HepG2 (cell line): ENCODE results near the gene FGF21. TPM values are rescaled to one million over a fixed set of nuclear protein-coding genes. Genes with fewer than 3 reads are reported as not detected.

ENCODE experiments used
- AKAP8 ChIP-seq: sonication (generic); formaldehyde crosslinking; IDR thresholded peaks from 2 replicates; pipeline ENCODE4 v1.5.1; 2020; ENCODE audit warnings: mild to moderate bottlenecking, missing genetic modification reagents
- ETV5 ChIP-seq: IDR thresholded peaks from 2 replicates; pipeline ENCODE4 v1.6.1; 2018; ENCODE audit warnings: missing biosample characterization, missing genetic modification reagents, inconsistent platforms, borderline replicate concordance
- FLYWCH1 ChIP-seq: sonication (generic); formaldehyde crosslinking; IDR thresholded peaks from 2 replicates; pipeline ENCODE4 v1.8.1; 2023; ENCODE audit warnings: mild to moderate bottlenecking, missing genetic modification reagents
- HCFC1 ChIP-seq: fragments of 150-350 bp; IDR thresholded peaks from 2 replicates; pipeline ENCODE4 v1.6.1; 2014; ENCODE audit warnings: low read depth, low read length
- HOXA3 ChIP-seq: sonication (generic); formaldehyde crosslinking; IDR thresholded peaks from 2 replicates; pipeline ENCODE4 v1.5.0; 2020; ENCODE audit warnings: missing genetic modification reagents
- IRX3 ChIP-seq: sonication (generic); formaldehyde crosslinking; IDR thresholded peaks from 2 replicates; pipeline ENCODE4 v1.8.1; 2023; ENCODE audit warnings: mild to moderate bottlenecking, low read depth, missing genetic modification reagents, borderline replicate concordance
- JDP2 ChIP-seq: sonication (generic); formaldehyde crosslinking; IDR thresholded peaks from 2 replicates; pipeline ENCODE4 v1.8.1; 2022; ENCODE audit warnings: missing genetic modification reagents, borderline replicate concordance
- NKX3-1 ChIP-seq: sonication (generic); formaldehyde crosslinking; IDR thresholded peaks from 2 replicates; pipeline ENCODE4 v1.5.0; 2020; ENCODE audit warnings: missing genetic modification reagents
- NPAS2 ChIP-seq: sonication (generic); formaldehyde crosslinking; IDR thresholded peaks from 2 replicates; pipeline ENCODE4 v1.8.0; 2022; ENCODE audit warnings: mild to moderate bottlenecking, missing genetic modification reagents, borderline replicate concordance
- PHF5A ChIP-seq: IDR thresholded peaks from one replicate; pipeline ENCODE4 v1.6.1; 2018; ENCODE audit warnings: low read depth, missing genetic modification reagents; ENCODE audit not compliant: unreplicated experiment
- SALL2 ChIP-seq: sonication (generic); formaldehyde crosslinking; IDR thresholded peaks from 2 replicates; pipeline ENCODE4 v1.8.1; 2023; ENCODE audit warnings: mild to moderate bottlenecking, missing genetic modification reagents, inconsistent platforms
- polyA plus RNA-seq, 8 experiments: library from polyadenylated mRNA; depleted of rRNA in 3 of 8; stranded (reverse) in 7 of 8; unstranded in 1 of 8; fragments of >200 nt; fragmentation: Illumina TruSeq in 4 of 8; extraction: Trizol in 4 of 8; gene quantifications; 2 replicates each; pipeline versions ENCODE4 v1.2.1 to v1.2.3, GENCODE V29; 2011 to 2016; ENCODE audit warnings: low read depth in 4 of 8, missing spikeins in 1 of 8, mixed read lengths in 1 of 8; ENCODE audit not compliant: insufficient read depth in 1 of 8
- total RNA-seq, 5 experiments: library from RNA; depleted of rRNA; stranded (reverse); fragments of >200 nt; fragmentation: Illumina TruSeq; extraction: Trizol; gene quantifications; 2 replicates each; pipeline ENCODE4 v1.2.3, GENCODE V29; 2016; ENCODE audit warnings: low read depth in 1 of 5
- TF ChIP-seq, protein P1 (sequence below): sonication (generic); formaldehyde crosslinking; IDR thresholded peaks from 2 replicates; pipeline ENCODE4 v1.4.0; 2020; ENCODE audit warnings: missing genetic modification reagents, mild to moderate bottlenecking, borderline replicate concordance
- TF ChIP-seq, protein P2 (sequence below): sonication (generic); formaldehyde crosslinking; IDR thresholded peaks from 2 replicates; pipeline ENCODE4 v1.8.0; 2022; ENCODE audit warnings: missing genetic modification reagents, mild to moderate bottlenecking, borderline replicate concordance
- TF ChIP-seq, protein P3 (sequence below): sonication (generic); formaldehyde crosslinking; IDR thresholded peaks from 2 replicates; pipeline ENCODE4 v1.4.0; 2020; ENCODE audit warnings: mild to moderate bottlenecking, missing genetic modification reagents
- TF ChIP-seq, protein P4 (sequence below): sonication (generic); formaldehyde crosslinking; IDR thresholded peaks from 2 replicates; pipeline ENCODE4 v1.4.0; 2020; ENCODE audit warnings: mild to moderate bottlenecking, missing genetic modification reagents

The FGF21 gene
- total and polyA plus RNA-seq, 2 of the 13 experiments (the other 11 are each of a cell fraction or from before 2014, with no cell fraction given): 0.17 TPM; not detected in 1

DNA sequence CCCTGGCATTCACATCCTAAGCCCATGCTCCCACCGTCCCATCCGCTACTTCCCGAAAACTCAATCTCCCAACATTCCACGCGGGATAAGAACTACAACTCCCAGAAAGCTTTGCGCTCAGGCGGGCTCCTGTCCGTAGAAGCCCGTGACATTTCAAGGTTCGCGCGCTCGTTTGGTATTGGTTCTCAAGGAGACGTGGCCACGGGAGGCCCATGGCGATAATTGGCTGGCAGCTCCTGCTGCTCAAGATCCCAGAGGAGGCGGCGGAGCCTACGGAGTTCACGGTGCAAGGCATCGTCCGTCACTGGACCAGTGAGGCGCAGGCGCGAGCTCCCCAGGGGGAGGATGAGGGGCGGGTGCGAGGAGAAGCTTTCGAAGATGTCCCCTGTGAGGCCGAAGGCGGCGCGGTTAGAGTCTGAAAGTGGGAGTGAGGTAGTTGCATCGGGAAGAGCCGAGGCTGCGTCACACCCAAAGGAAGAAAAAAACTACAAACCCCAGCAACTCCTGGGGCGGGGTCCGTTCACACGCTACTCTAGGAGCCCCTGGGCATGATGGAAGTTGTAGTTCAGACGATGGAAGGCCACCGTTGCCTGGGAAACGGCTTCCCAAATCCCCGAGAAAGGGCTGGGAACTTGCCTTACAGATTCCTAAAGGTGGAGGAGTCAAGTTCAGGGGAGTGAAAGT, 34.6 kb upstream of the FGF21 start (continued):
- TF ChIP-seq, protein P1, sequence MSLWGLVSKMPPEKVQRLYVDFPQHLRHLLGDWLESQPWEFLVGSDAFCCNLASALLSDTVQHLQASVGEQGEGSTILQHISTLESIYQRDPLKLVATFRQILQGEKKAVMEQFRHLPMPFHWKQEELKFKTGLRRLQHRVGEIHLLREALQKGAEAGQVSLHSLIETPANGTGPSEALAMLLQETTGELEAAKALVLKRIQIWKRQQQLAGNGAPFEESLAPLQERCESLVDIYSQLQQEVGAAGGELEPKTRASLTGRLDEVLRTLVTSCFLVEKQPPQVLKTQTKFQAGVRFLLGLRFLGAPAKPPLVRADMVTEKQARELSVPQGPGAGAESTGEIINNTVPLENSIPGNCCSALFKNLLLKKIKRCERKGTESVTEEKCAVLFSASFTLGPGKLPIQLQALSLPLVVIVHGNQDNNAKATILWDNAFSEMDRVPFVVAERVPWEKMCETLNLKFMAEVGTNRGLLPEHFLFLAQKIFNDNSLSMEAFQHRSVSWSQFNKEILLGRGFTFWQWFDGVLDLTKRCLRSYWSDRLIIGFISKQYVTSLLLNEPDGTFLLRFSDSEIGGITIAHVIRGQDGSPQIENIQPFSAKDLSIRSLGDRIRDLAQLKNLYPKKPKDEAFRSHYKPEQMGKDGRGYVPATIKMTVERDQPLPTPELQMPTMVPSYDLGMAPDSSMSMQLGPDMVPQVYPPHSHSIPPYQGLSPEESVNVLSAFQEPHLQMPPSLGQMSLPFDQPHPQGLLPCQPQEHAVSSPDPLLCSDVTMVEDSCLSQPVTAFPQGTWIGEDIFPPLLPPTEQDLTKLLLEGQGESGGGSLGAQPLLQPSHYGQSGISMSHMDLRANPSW (CRISPR knock-in tag): no peak
- TF ChIP-seq, protein P2, sequence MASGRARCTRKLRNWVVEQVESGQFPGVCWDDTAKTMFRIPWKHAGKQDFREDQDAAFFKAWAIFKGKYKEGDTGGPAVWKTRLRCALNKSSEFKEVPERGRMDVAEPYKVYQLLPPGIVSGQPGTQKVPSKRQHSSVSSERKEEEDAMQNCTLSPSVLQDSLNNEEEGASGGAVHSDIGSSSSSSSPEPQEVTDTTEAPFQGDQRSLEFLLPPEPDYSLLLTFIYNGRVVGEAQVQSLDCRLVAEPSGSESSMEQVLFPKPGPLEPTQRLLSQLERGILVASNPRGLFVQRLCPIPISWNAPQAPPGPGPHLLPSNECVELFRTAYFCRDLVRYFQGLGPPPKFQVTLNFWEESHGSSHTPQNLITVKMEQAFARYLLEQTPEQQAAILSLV (CRISPR knock-in tag): peak; percentile 31; the same call in 1 of the 2 replicates
- TF ChIP-seq ETV5 (CRISPR knock-in tag) (peak; percentile 8; the same call in 1 of the 2 replicates), IRX3 (CRISPR knock-in tag) (0 out of 2 replicates have a peak, but pooled peaks have one; percentile 30), HCFC1 (peak; percentile 97), AKAP8 (CRISPR knock-in tag) (no peak), SALL2 (no peak), FLYWCH1 (CRISPR knock-in tag) (no peak), HOXA3 (peak; percentile 46; the same call in 1 of the 2 replicates), NPAS2 (CRISPR knock-in tag) (no peak), NKX3-1 (CRISPR knock-in tag) (no peak), JDP2 (CRISPR knock-in tag) (no peak), PHF5A (CRISPR knock-in tag) (peak; percentile 71)
- TF ChIP-seq, protein P3, sequence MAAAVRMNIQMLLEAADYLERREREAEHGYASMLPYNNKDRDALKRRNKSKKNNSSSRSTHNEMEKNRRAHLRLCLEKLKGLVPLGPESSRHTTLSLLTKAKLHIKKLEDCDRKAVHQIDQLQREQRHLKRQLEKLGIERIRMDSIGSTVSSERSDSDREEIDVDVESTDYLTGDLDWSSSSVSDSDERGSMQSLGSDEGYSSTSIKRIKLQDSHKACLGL (CRISPR knock-in tag): no peak
- TF ChIP-seq, protein P4, sequence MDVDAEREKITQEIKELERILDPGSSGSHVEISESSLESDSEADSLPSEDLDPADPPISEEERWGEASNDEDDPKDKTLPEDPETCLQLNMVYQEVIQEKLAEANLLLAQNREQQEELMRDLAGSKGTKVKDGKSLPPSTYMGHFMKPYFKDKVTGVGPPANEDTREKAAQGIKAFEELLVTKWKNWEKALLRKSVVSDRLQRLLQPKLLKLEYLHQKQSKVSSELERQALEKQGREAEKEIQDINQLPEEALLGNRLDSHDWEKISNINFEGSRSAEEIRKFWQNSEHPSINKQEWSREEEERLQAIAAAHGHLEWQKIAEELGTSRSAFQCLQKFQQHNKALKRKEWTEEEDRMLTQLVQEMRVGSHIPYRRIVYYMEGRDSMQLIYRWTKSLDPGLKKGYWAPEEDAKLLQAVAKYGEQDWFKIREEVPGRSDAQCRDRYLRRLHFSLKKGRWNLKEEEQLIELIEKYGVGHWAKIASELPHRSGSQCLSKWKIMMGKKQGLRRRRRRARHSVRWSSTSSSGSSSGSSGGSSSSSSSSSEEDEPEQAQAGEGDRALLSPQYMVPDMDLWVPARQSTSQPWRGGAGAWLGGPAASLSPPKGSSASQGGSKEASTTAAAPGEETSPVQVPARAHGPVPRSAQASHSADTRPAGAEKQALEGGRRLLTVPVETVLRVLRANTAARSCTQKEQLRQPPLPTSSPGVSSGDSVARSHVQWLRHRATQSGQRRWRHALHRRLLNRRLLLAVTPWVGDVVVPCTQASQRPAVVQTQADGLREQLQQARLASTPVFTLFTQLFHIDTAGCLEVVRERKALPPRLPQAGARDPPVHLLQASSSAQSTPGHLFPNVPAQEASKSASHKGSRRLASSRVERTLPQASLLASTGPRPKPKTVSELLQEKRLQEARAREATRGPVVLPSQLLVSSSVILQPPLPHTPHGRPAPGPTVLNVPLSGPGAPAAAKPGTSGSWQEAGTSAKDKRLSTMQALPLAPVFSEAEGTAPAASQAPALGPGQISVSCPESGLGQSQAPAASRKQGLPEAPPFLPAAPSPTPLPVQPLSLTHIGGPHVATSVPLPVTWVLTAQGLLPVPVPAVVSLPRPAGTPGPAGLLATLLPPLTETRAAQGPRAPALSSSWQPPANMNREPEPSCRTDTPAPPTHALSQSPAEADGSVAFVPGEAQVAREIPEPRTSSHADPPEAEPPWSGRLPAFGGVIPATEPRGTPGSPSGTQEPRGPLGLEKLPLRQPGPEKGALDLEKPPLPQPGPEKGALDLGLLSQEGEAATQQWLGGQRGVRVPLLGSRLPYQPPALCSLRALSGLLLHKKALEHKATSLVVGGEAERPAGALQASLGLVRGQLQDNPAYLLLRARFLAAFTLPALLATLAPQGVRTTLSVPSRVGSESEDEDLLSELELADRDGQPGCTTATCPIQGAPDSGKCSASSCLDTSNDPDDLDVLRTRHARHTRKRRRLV (CRISPR knock-in tag): 0 out of 2 replicates have a peak, but pooled peaks have one; percentile 30
